ENCODE measurements around the gene PRPF6.
A peak's percentile ranks its signal among the peaks of the same experiment; 100 is the strongest.

Gene PRPF6

DNA sequence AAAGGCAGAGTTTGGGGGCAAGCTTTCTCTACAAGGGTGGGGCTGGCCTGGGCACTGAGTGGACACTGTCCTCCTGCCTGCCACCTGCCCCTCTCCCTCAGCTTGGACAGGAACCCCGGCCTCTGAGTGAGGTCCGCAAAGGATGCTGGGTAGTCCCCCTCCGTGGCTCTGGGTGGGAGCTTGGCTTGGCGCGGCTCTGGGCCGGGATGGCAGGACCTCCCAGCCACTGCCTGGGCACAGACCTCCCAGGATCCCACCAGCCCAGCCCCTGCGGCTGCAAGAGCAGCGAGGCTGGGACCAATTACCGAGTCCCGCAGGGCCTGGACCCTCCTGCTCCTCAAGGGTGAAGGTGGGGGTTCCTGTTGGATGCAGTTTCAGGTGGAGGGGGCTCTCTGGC, 71.4 kb downstream of the PRPF6 start:
- H3K18ac ChIP-seq (ENCODE audit: low read length): no peak overlapping the region
- H3K79me2 ChIP-seq (ENCODE audit: control insufficient read depth, insufficient read depth, low read length): no peaks in the 10 kb centered on the region
- no peak overlapping the region for H2BK5ac ChIP-seq (ENCODE audit: low read length)
- WGBS (ENCODE audit: extremely low coverage, insufficient coverage, low lambda C conversion rate): no CpG with 5 or more reads among the region's 10 CpGs
- peaks cover 8% of the 10 kb centered on the region for H3K27me3 ChIP-seq (ENCODE audit: insufficient read depth, low read length, poor library complexity)
- H3K4me3 ChIP-seq (ENCODE audit: low read length): no peak overlapping the region
- H3K9ac ChIP-seq (ENCODE audit: low read length): no peak overlapping the region
- H3K4ac ChIP-seq (ENCODE audit: low read depth, low read length): no peak overlapping the region
- H4K8ac ChIP-seq (ENCODE audit: low read depth, low read length): no peak overlapping the region
- H3K27ac ChIP-seq (ENCODE audit: low read depth, low read length): no peak overlapping the region
- no peak overlapping the region for H3K23ac ChIP-seq (ENCODE audit: low read length)
- no peak for DNase-seq
- H4K5ac ChIP-seq (ENCODE audit: low read length): no peak overlapping the region
- no peak overlapping the region for H3K4me2 ChIP-seq (ENCODE audit: low read length)
- H3K36me3 ChIP-seq (ENCODE audit: control insufficient read depth, insufficient read depth, low read length): no peaks in the 10 kb centered on the region
- peaks cover 11% of the 10 kb centered on the region for H3K4me1 ChIP-seq (ENCODE audit: control insufficient read depth, low read depth, low read length)
- H2BK15ac ChIP-seq (replicated peaks; ENCODE audit: low read depth): no peak overlapping the region
- no peak overlapping the region for H3K56ac ChIP-seq (ENCODE audit: low read length)
- no peak overlapping the region for H2BK120ac ChIP-seq (ENCODE audit: low read depth, low read length)
- H2AK5ac ChIP-seq (ENCODE audit: low read length): no peak overlapping the region
- no peaks in the 10 kb centered on the region for H3K79me1 ChIP-seq (ENCODE audit: low read length)

DNA sequence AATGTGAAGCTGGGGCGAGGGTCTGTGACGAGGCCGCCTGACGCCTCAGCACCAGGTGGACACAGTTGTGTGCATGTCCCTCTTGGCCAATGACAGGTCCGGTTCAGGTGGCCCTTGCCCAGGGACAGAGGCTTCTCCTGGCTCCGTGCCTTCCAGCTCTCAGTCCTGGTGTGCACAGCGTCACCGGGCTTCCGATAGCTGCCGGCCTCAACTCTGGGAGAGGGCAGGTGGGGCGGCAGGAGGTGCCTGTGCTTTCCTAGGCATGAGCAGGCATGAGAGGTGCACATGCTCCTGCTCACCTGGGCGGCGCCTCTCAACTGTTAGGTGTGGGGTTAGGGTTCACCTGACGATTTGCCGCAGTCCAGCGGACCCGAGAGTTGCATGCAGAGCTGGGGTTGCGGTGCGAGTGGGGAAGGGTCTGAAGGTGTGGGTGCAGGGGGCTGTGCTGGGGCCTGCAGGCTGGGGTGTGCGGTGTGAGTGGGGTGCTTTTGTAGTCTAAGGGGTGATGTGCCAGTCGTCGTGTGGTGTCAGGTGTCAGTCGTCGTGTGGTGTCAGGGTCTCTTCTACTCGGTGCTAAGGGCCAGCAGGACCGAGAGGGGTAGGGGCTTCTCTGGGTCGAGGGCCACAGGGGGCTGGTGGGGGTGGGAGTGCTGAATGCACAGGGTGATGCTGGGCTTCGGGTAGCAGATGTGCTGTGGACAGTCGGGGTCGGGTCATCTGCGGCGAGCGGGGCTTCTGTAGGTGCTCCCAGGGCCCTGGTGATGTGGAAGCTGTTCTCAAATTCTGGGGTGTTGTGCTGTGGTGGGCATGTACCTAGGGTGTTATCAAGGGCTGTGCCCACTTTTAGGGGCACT, 72.3 kb downstream of the PRPF6 start:
- no peaks in the 10 kb centered on the region for H3K36me3 ChIP-seq (ENCODE audit: control insufficient read depth, insufficient read depth, low read length)
- peak overlapping the region; percentile 59 for H3K9ac ChIP-seq (ENCODE audit: low read length)
- H3K27ac ChIP-seq (ENCODE audit: low read depth, low read length): no peak overlapping the region
- no peaks in the 10 kb centered on the region for H3K79me1 ChIP-seq (ENCODE audit: low read length)
- H2BK15ac ChIP-seq (replicated peaks; ENCODE audit: low read depth): no peak overlapping the region
- peaks cover 11% of the 10 kb centered on the region for H3K4me1 ChIP-seq (ENCODE audit: control insufficient read depth, low read depth, low read length)
- H2BK5ac ChIP-seq (ENCODE audit: low read length): peak overlapping the region; percentile 87
- no peak overlapping the region for H4K8ac ChIP-seq (ENCODE audit: low read depth, low read length)
- H3K79me2 ChIP-seq (ENCODE audit: control insufficient read depth, insufficient read depth, low read length): no peaks in the 10 kb centered on the region
- H3K18ac ChIP-seq (ENCODE audit: low read length): peak overlapping the region; percentile 15
- H2AK5ac ChIP-seq (ENCODE audit: low read length): peak overlapping the region; percentile 98
- H4K5ac ChIP-seq (ENCODE audit: low read length): no peak overlapping the region
- DNase-seq: no peak
- no peak overlapping the region for H2BK120ac ChIP-seq (ENCODE audit: low read depth, low read length)
- peak overlapping the region; percentile 85 for H3K56ac ChIP-seq (ENCODE audit: low read length)
- H3K4me2 ChIP-seq (ENCODE audit: low read length): no peak overlapping the region
- H3K4me3 ChIP-seq (ENCODE audit: low read length): no peak overlapping the region
- no peak overlapping the region for H3K23ac ChIP-seq (ENCODE audit: low read length)
- no CpG with 5 or more reads among the region's 33 CpGs for WGBS (ENCODE audit: extremely low coverage, insufficient coverage, low lambda C conversion rate)
- H3K27me3 ChIP-seq (ENCODE audit: insufficient read depth, low read length, poor library complexity): peaks cover 5% of the 10 kb centered on the region
- peak overlapping the region; percentile 50 for H3K4ac ChIP-seq (ENCODE audit: low read depth, low read length)

GRCh38 chr20:64053841-64054661, 73.1 kb downstream of the PRPF6 start:
- peak; percentile 86 for DNase-seq
- Histone ChIP-seq H3K27me3 (ENCODE audit: insufficient read depth, low read length, poor library complexity) (peaks cover 2% of the 10 kb centered on the region), H3K27ac (ENCODE audit: low read depth, low read length) (peak overlapping the region; percentile 65)

GRCh38 chr20:64055396-64055892, 74.5 kb downstream of the PRPF6 start:
- no peak overlapping the region for H2BK5ac ChIP-seq (ENCODE audit: low read length)
- no peak overlapping the region for H3K23ac ChIP-seq (ENCODE audit: low read length)
- peak overlapping the region; percentile 11 for H3K18ac ChIP-seq (ENCODE audit: low read length)
- no peaks in the 10 kb centered on the region for H3K27me3 ChIP-seq (ENCODE audit: insufficient read depth, low read length, poor library complexity)
- no peak overlapping the region for H3K4me3 ChIP-seq (ENCODE audit: low read length)
- no peaks in the 10 kb centered on the region for H3K36me3 ChIP-seq (ENCODE audit: control insufficient read depth, insufficient read depth, low read length)
- H3K4me2 ChIP-seq (ENCODE audit: low read length): no peak overlapping the region
- H2AK5ac ChIP-seq (ENCODE audit: low read length): peak overlapping the region; percentile 82
- no CpG with 5 or more reads among the region's 9 CpGs for WGBS (ENCODE audit: extremely low coverage, insufficient coverage, low lambda C conversion rate)
- H3K79me2 ChIP-seq (ENCODE audit: control insufficient read depth, insufficient read depth, low read length): no peaks in the 10 kb centered on the region
- no peak overlapping the region for H4K5ac ChIP-seq (ENCODE audit: low read length)
- H2BK15ac ChIP-seq (replicated peaks; ENCODE audit: low read depth): no peak overlapping the region
- H3K27ac ChIP-seq (ENCODE audit: low read depth, low read length): no peak overlapping the region
- peak overlapping the region; percentile 42 for H3K56ac ChIP-seq (ENCODE audit: low read length)
- no peak overlapping the region for H4K8ac ChIP-seq (ENCODE audit: low read depth, low read length)
- DNase-seq: no peak
- no peak overlapping the region for H2BK120ac ChIP-seq (ENCODE audit: low read depth, low read length)
- no peaks in the 10 kb centered on the region for H3K79me1 ChIP-seq (ENCODE audit: low read length)
- no peak overlapping the region for H3K9ac ChIP-seq (ENCODE audit: low read length)
- H3K4me1 ChIP-seq (ENCODE audit: control insufficient read depth, low read depth, low read length): peaks cover 11% of the 10 kb centered on the region
- no peak overlapping the region for H3K4ac ChIP-seq (ENCODE audit: low read depth, low read length)

More at GRCh38 chr20:64053841-64054661, 73.1 kb downstream of the PRPF6 start:
- no peak overlapping the region for H4K8ac ChIP-seq (ENCODE audit: low read depth, low read length)
- no peak overlapping the region for H2BK120ac ChIP-seq (ENCODE audit: low read depth, low read length)
- H3K23ac ChIP-seq (ENCODE audit: low read length): peak overlapping the region; percentile 66
- H3K9ac ChIP-seq (ENCODE audit: low read length): peak overlapping the region; percentile 64
- peak overlapping the region; percentile 91 for H3K56ac ChIP-seq (ENCODE audit: low read length)
- peak overlapping the region; percentile 50 for H3K4ac ChIP-seq (ENCODE audit: low read depth, low read length)
- no peaks in the 10 kb centered on the region for H3K79me2 ChIP-seq (ENCODE audit: control insufficient read depth, insufficient read depth, low read length)
- no peak overlapping the region for H2BK15ac ChIP-seq (replicated peaks; ENCODE audit: low read depth)
- no peak overlapping the region for H3K4me3 ChIP-seq (ENCODE audit: low read length)
- H3K4me2 ChIP-seq (ENCODE audit: low read length): peak overlapping the region; percentile 22
- no peaks in the 10 kb centered on the region for H3K36me3 ChIP-seq (ENCODE audit: control insufficient read depth, insufficient read depth, low read length)
- H2AK5ac ChIP-seq (ENCODE audit: low read length): peak overlapping the region; percentile 98
- H3K79me1 ChIP-seq (ENCODE audit: low read length): no peaks in the 10 kb centered on the region
- H2BK5ac ChIP-seq (ENCODE audit: low read length): peak overlapping the region; percentile 87
- H4K5ac ChIP-seq (ENCODE audit: low read length): no peak overlapping the region
- WGBS (ENCODE audit: extremely low coverage, insufficient coverage, low lambda C conversion rate): no CpG with 5 or more reads among the region's 17 CpGs
- H3K4me1 ChIP-seq (ENCODE audit: control insufficient read depth, low read depth, low read length): peaks cover 11% of the 10 kb centered on the region
- peak overlapping the region; percentile 47 for H3K18ac ChIP-seq (ENCODE audit: low read length)

GRCh38 chr20:64055893-64056638, 75.1 kb downstream of the PRPF6 start:
- Histone ChIP-seq H4K8ac (ENCODE audit: low read depth, low read length) (no peak overlapping the region), H3K79me2 (ENCODE audit: control insufficient read depth, insufficient read depth, low read length) (no peaks in the 10 kb centered on the region), H3K4me1 (ENCODE audit: control insufficient read depth, low read depth, low read length) (peaks cover 11% of the 10 kb centered on the region), H3K9ac (ENCODE audit: low read length) (no peak overlapping the region), H2BK5ac (ENCODE audit: low read length) (no peak overlapping the region), H3K36me3 (ENCODE audit: control insufficient read depth, insufficient read depth, low read length) (no peaks in the 10 kb centered on the region), H2BK120ac (ENCODE audit: low read depth, low read length) (no peak overlapping the region), H3K27ac (ENCODE audit: low read depth, low read length) (no peak overlapping the region), H3K56ac (ENCODE audit: low read length) (no peak overlapping the region), H2BK15ac (replicated peaks; ENCODE audit: low read depth) (no peak overlapping the region), H3K18ac (ENCODE audit: low read length) (peak overlapping the region; percentile 11), H2AK5ac (ENCODE audit: low read length) (no peak overlapping the region), H4K5ac (ENCODE audit: low read length) (no peak overlapping the region), H3K4me2 (ENCODE audit: low read length) (no peak overlapping the region), H3K79me1 (ENCODE audit: low read length) (no peaks in the 10 kb centered on the region), H3K4me3 (ENCODE audit: low read length) (no peak overlapping the region), H3K27me3 (ENCODE audit: insufficient read depth, low read length, poor library complexity) (no peaks in the 10 kb centered on the region), H3K4ac (ENCODE audit: low read depth, low read length) (no peak overlapping the region), H3K23ac (ENCODE audit: low read length) (no peak overlapping the region)
- peak; percentile 52 for DNase-seq
- WGBS (ENCODE audit: extremely low coverage, insufficient coverage, low lambda C conversion rate): no CpG with 5 or more reads among the region's 22 CpGs

Data from mesendoderm (in vitro differentiated cells).